ENCODE data around the gene CDC42BPA. TPM values are rescaled to one million over a fixed set of nuclear protein-coding genes. Genes with fewer than 3 reads are reported as not detected.

Gene CDC42BPA
- total and polyA plus RNA-seq, 2 of the 8 experiments (the other 6 are each of a cell fraction or from before 2014, with no cell fraction given) = 7.1 to 28.5 TPM

DNA sequence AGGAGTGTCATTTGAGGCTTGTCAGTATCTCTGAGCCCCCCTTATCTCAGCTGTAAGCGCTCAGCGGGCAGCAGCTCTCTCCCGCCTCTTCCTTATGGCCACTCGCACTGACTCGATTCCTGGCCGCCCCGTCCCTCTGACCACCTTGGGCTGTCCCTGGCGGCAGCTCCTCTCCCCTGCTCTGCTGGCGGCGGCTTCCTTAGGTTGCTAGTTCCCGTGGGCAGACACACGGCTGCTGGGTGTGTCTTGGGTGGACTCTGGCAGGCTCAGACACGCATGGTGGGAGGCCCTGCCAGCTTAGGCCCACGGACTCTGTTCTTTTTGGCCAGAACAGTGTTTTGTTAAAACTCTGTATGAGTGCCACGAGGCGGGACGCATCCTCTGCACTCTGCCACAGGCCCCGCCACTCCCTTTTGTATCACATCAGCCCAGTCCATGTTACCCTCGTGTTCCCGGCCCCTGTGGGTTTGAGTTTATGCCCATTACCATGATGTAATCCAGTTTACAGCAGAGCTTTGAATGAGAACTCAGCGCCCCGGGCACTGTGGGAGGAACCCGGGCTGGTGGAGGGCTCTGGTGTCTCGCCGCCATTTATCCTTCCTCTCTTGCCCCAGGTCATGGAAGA is 332.3 kb downstream of the CDC42BPA start (continued):
- TF ChIP-seq HDAC2 (IDR thresholded peaks at IDR 0.05; ENCODE audit: borderline replicate concordance in 1 of 2, low read depth in 2 of 2, low read length in 2 of 2) = no peak
- TF ChIP-seq NANOG (IDR thresholded peaks at IDR 0.05; ENCODE audit: insufficient read depth, low read depth, low read length, poor library complexity, severe bottlenecking) = no peak
- TF ChIP-seq ASH2L (IDR thresholded peaks at IDR 0.05; ENCODE audit: low read length) = no peak
- TF ChIP-seq EZH2 (IDR thresholded peaks at IDR 0.05; ENCODE audit: low read depth, low read length, severe bottlenecking) = no peak
- TF ChIP-seq SP2 (IDR thresholded peaks at IDR 0.05; ENCODE audit: low read length) = no peak
- no peak for TF ChIP-seq GABPA (IDR thresholded peaks at IDR 0.05; ENCODE audit: borderline replicate concordance, insufficient read depth, low read length)

Data from H1 (cell line).